Measurements from ENCODE around the gene KCNQ5.
A peak's percentile ranks its signal among the peaks of the same experiment; 100 is the strongest.
"Not testable (repeated sequence)": the region's sequence is repeated elsewhere in the genome, so short reads cannot be mapped to it uniquely, and the experiment has no call there.

The KCNQ5 gene

GRCh38 chr6:73143551-73143950 lies 521.7 kb downstream of the KCNQ5 start:
- no peak for DNase-seq

DNA sequence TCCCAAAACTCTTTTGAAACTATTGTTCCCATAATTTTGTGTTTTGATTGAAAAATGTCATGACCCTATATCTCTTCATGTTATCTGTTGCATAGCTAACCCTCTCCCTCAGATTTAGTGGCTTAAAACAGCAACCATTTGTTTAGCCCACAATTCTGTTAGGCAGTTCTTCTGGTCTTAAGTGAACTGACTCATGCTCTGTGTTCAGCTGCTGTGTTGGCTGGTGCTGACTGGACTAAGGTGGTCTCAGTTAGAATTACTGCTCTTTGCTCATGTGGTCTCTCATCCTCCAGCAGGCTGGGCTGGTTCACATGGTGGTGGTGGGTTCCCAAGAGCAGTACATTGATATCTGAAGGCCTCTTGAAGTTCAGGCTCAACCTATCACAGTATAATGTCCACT lies 522.7 kb downstream of the KCNQ5 start:
- no peak for DNase-seq

GRCh38 chr6:73145690-73146089 lies 523.8 kb downstream of the KCNQ5 start:
- no peak for DNase-seq

- no peak for DNase-seq
Observed at GRCh38 chr6:73151732-73152131, 529.9 kb downstream of the KCNQ5 start.

GRCh38 chr6:73152556-73152955 lies 530.7 kb downstream of the KCNQ5 start:
- no peak for DNase-seq

DNA sequence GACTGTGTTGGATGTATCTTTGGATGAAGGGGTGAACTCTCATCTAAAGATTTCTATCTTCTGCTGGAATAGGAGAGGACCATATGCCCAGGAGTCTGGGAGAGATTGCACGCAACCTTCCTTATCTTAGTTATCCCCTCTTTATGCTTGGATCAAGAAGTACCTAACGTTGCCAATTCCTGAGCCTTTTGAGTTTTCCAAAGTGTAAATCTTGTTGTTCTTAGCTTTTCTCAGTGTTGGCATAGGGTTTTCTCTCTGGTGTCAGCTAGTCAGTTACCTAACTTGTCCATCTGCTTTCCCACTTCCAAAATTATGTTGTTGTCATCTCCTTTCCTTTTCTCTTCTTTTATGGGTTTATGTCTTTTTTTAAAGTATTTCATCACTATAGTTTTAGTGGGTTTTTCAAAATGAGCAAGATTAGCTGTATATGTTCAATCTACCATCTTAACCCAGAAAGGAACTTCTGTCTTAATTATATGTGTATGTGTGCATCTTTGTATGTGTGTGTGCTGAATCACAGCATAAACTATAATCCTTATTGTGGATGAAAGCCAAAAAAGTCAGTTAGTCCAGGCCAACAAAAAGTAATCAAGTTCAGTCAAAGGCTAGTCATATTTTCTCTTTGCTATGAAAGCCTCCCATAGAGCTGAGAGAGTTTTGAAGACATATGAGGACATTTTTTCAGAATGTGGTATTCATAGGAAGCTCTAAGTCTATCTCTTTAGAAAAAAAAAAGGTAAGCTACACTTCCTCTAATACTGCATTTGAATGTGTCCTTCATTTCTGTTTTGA lies 531.3 kb downstream of the KCNQ5 start:
- peak; percentile 53 for DNase-seq

DNA sequence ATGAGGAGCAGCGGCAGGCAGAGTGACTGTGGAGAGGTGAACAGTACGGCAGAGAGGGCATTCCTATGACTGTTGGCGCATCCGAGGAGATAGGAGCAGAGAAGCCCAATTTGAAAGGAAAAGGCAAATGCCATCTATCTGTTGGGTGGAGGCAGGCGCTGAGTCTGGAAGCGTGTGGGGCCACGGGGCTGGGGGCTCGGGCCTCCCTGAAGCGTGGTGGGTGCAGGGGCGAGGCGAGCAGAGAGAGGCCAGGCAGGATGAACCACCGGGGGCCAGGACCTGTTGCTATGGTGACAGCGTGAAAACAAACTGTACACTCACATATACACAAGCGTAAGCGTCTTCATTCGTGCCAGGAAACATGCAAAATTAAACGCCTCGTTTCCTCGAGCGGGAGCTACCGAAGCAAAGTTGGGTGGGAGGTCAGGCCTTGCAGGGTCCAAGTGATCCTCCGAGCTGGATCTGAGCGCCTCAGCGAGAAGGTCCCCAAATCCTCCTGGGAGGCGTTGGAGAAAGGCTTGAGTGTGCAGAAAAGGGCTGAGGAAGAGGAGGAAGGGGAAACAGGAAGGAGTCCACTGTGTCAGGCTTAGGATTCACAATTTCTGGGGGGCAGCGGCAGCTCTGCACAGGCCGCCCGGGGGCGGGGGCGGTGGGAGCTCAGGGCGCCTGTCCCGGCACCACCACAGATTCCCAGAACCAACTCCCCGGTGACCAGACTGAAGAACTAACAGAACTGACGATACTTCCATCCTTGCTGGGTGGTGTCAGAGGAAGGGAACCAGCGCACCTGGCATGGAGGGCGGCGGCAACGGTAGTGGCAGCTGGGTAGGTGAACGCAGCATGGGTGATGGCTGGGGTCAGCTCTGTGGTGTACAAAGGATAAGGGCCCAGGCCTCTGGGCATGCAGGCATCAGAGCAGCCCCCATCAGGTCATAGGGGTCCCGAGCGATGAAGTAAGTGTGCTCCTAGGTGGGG lies 535.2 kb downstream of the KCNQ5 start:
- DNase-seq: no peak

GRCh38 chr6:73157870-73158269 lies 536.0 kb downstream of the KCNQ5 start:
- no peak for DNase-seq

- no peak for DNase-seq
Observed at GRCh38 chr6:73169111-73169510, 547.2 kb downstream of the KCNQ5 start.

DNA sequence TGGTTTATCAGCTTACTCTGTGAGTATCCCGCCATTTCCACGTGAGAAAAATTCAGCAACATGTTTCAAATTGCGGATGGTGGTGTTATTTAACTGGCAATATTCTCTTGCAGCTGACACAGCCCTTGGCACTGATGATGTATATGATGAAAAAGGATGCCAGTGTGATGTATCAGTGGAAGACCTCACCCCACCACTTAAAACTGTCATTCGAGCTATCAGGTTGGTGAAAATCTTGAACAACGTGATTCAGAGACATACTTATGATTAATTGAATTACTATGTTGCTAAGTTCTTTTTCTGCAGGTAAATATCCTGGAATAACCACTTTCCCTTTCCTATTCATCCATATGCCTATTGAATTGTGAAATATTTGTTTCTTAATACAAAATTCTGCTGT lies 547.8 kb downstream of the KCNQ5 start:
- DNase-seq: no peak

DNA sequence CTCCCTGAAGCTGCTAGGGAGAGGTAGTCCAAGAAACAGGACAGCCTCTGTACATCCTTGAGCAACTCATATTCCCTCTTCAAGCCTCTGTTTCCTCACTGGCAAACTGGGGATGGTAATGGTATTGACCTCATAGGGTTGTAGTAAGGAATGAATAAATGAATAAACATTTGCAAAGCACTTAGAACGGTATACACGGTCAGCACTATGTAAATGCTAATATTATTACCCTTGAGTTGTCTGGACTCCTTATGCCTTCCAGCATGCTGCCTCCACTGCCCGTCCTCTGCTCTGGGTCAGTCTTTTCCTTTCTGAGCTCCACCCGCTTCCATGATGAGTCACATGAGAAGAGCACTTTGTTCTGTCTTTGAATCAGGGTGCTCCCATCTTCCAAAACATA lies 552.8 kb downstream of the KCNQ5 start:
- DNase-seq: no peak

DNA sequence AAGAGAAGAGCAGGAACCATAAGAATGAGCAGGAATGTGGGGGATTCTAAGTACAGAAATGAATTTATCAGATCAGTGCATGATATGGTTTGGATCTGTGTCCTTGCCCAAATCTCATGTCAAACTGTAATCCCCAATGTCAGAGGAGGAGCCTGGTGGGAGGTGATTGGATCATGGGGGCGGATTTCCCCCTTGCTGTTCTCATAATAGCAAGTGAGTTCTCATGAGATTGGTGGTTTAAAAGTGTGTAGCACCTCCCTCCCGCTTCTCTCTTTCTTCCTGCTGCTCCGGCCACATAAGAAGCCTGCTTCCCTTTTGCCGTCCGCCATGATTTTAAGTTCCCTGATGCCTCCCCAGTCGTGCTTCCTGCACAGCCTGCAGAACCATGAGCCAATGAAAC lies 554.2 kb downstream of the KCNQ5 start:
- no peak for DNase-seq

GRCh38 chr6:73177221-73177944 lies 555.5 kb downstream of the KCNQ5 start:
- no peak for DNase-seq

GRCh38 chr6:73180076-73180738 lies 558.3 kb downstream of the KCNQ5 start:
- DNase-seq: peak; percentile 5

- peak; percentile 68 for DNase-seq
Observed at GRCh38 chr6:73180763-73181619, 559.1 kb downstream of the KCNQ5 start.

DNA sequence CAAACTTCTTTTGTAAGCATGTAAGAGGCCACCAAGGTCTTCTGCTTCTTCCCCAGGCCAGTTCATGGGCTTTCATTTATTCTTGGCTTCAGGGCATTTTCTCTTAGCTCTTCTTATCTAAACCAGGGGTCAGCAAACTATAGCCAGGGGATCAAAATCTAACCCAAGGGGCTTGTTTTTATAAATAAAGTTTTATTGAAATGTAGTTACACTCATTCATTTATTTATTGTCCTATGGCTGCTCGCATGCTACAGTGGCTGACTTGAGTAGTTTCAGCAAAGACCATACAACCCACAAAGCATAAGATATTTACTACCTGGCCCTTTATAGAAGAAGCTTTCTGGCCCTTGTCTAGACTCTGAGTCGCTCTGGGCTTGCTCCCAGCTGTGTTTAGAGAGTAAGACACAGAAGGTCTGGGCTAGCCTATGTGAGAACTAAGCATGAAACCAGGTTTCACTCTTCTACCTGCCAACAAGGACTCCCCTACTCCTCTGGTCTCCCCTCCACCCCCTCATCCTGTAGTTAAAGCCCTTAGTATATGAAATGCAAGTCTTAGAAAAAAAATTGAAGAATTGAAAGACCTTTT lies 560.2 kb downstream of the KCNQ5 start:
- no peak for DNase-seq

GRCh38 chr6:73193302-73193701 lies 571.4 kb downstream of the KCNQ5 start:
- not testable (repeated sequence) for DNase-seq

- no peak for DNase-seq
Observed at GRCh38 chr6:73194744-73195143, 572.9 kb downstream of the KCNQ5 start.

DNA sequence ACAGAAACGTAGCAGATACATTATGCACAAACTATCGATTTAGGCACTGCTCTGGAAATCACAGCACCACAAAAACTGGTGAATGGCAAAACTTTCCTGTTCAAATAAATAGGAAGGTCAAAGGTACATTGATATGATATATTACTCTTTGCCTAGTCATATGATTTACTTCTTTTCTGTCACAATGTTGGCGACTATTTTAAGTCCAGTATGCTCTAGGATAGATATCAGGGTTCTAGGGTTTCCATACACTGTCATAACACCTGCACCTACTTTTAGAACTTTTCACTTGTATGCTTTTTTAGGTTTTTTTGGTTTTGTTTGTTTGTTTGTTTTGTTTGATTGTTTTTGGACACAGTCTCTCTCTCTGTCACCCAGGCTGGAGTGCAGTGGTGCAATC lies 578.4 kb downstream of the KCNQ5 start:
- no peak for DNase-seq

- peak; percentile 14 for DNase-seq
Observed at GRCh38 chr6:73200735-73201134, 578.9 kb downstream of the KCNQ5 start.

GRCh38 chr6:73203098-73203497 lies 581.2 kb downstream of the KCNQ5 start:
- no peak for DNase-seq

All from fibroblast of skin of back (primary cell).